HEK293 (cell line): ENCODE results near the gene KHDRBS2.
A peak's percentile ranks its signal among the peaks of the same experiment; 100 is the strongest.

Experiments
- CTCF ChIA-PET: fragments of 350-600 bp; formaldehyde crosslinking; extraction: SDS; loops from one replicate; lab custom pipeline; 2021; ENCODE audit warnings: antibody characterized with exemption; lab: Yijun Ruan, JAX
- POLR2A ChIA-PET: fragments of 300-600 bp; formaldehyde crosslinking; extraction: SDS; loops from one replicate; lab custom pipeline; 2020; ENCODE audit warnings: antibody characterized with exemption, inconsistent platforms; lab: Yijun Ruan, JAX
- H3K27ac ChIP-seq: fragments of 200-500 bp; sonication (Bioruptor generic); 2 replicates; pipeline ENCODE4 v1.5.1; 2014; ENCODE audit warnings: low read depth, low read length, control low read depth, inconsistent platforms; ENCODE audit errors: extremely low read depth
- H3K36me3 ChIP-seq, 2 experiments: fragments of 200-500 bp in 1 of 2; sonication (Bioruptor generic) in 1 of 2; 1 replicate in 1 of 2; 2 replicates in 1 of 2; pipeline ENCODE4 v1.5.1; 2014 to 2017; ENCODE audit warnings: inconsistent platforms in 2 of 2, low read length in 2 of 2; ENCODE audit not compliant: control insufficient read depth in 2 of 2, insufficient read depth in 1 of 2
- H3K4me1 ChIP-seq: fragments of 200-500 bp; sonication (Bioruptor generic); 2 replicates; pipeline ENCODE4 v1.5.1; 2014; ENCODE audit warnings: mild to moderate bottlenecking, low read length, inconsistent platforms; ENCODE audit not compliant: control insufficient read depth, insufficient read depth
- H3K4me3 ChIP-seq: 2 replicates; pipeline ENCODE4 v1.5.1; 2011; ENCODE audit warnings: low read depth, mild to moderate bottlenecking, control low read depth, low read length, moderate library complexity
- H3K9me3 ChIP-seq: fragments of 200-500 bp; sonication (Bioruptor generic); 2 replicates; pipeline ENCODE4 v1.5.1; 2014; ENCODE audit warnings: low read depth, low read length, inconsistent platforms; ENCODE audit not compliant: control insufficient read depth, insufficient read depth
- GLIS2 ChIP-seq: fragments of 450-650 bp; formaldehyde crosslinking; IDR thresholded peaks from 2 replicates; pipeline ENCODE4 v1.5.1; 2016; ENCODE audit warnings: missing biosample characterization, missing genetic modification characterization
- HOXA7 ChIP-seq: sonication (generic); formaldehyde crosslinking; IDR thresholded peaks from 2 replicates; pipeline ENCODE4 v1.8.1; 2022; ENCODE audit warnings: missing genetic modification reagents, borderline replicate concordance
- KLF16 ChIP-seq: fragments of 450-650 bp; formaldehyde crosslinking; IDR thresholded peaks from 2 replicates; pipeline ENCODE4 v1.5.1; 2017; ENCODE audit warnings: missing biosample characterization, missing genetic modification characterization
- MYNN ChIP-seq: fragments of 450-650 bp; formaldehyde crosslinking; IDR thresholded peaks from 2 replicates; pipeline ENCODE4 v1.5.1; 2016; ENCODE audit warnings: missing biosample characterization, missing genetic modification characterization, borderline replicate concordance
- REPIN1 ChIP-seq: fragments of 450-650 bp; formaldehyde crosslinking; IDR thresholded peaks from 2 replicates; pipeline ENCODE4 v1.5.1; 2017; ENCODE audit warnings: missing biosample characterization, missing genetic modification characterization, low read depth
- ZFP69B ChIP-seq: fragments of 450-650 bp; formaldehyde crosslinking; IDR thresholded peaks from 2 replicates; pipeline ENCODE4 v1.5.1; 2016; ENCODE audit warnings: missing biosample characterization, missing genetic modification characterization
- ZNF157 ChIP-seq: fragments of 450-650 bp; formaldehyde crosslinking; IDR thresholded peaks from 2 replicates; pipeline ENCODE4 v1.5.1; 2016; ENCODE audit warnings: missing biosample characterization, missing genetic modification characterization
- ZNF16 ChIP-seq: fragments of 450-650 bp; formaldehyde crosslinking; IDR thresholded peaks from 2 replicates; pipeline ENCODE4 v1.5.1; 2016; ENCODE audit warnings: low read depth, missing biosample characterization, missing genetic modification characterization
- ZNF169 ChIP-seq: fragments of 450-650 bp; formaldehyde crosslinking; IDR thresholded peaks from 2 replicates; pipeline ENCODE4 v1.5.1; 2016; ENCODE audit warnings: missing biosample characterization, missing genetic modification characterization
- ZNF2 ChIP-seq: fragments of 450-650 bp; formaldehyde crosslinking; IDR thresholded peaks from 2 replicates; pipeline ENCODE4 v1.5.1; 2016; ENCODE audit warnings: missing biosample characterization, missing genetic modification characterization
- ZNF292 ChIP-seq: fragments of 450-650 bp; formaldehyde crosslinking; IDR thresholded peaks from 2 replicates; pipeline ENCODE4 v1.5.1; 2016; ENCODE audit warnings: low read depth, missing biosample characterization, missing genetic modification characterization, borderline replicate concordance
- ZNF423 ChIP-seq: fragments of 450-650 bp; formaldehyde crosslinking; IDR thresholded peaks from 2 replicates; pipeline ENCODE4 v1.5.1; 2016; ENCODE audit warnings: missing biosample characterization, missing genetic modification characterization
- ZNF521 ChIP-seq: fragments of 450-650 bp; formaldehyde crosslinking; IDR thresholded peaks from 2 replicates; pipeline ENCODE4 v1.5.1; 2017; ENCODE audit warnings: missing biosample characterization, mild to moderate bottlenecking, missing genetic modification characterization
- ZNF555 ChIP-seq: fragments of 450-650 bp; formaldehyde crosslinking; conservative IDR thresholded peaks from 2 replicates; pipeline ENCODE4 v1.5.1; 2017; ENCODE audit warnings: missing biosample characterization, mild to moderate bottlenecking, missing genetic modification characterization, inconsistent platforms
- ZNF596 ChIP-seq: fragments of 450-650 bp; IDR thresholded peaks from 2 replicates; pipeline ENCODE4 v1.5.0; 2018; ENCODE audit warnings: missing biosample characterization, mild to moderate bottlenecking, missing genetic modification characterization, moderate library complexity
- ZNF624 ChIP-seq: fragments of 450-650 bp; formaldehyde crosslinking; IDR thresholded peaks from 2 replicates; pipeline ENCODE4 v1.5.1; 2017; ENCODE audit warnings: missing biosample characterization, missing genetic modification characterization
- ZNF776 ChIP-seq: fragments of 450-650 bp; formaldehyde crosslinking; IDR thresholded peaks from 2 replicates; pipeline ENCODE4 v1.5.0; 2017; ENCODE audit warnings: missing biosample characterization, missing genetic modification characterization, borderline replicate concordance
- TF ChIP-seq, protein P1 (sequence below): fragments of 450-650 bp; formaldehyde crosslinking; IDR thresholded peaks from 2 replicates; pipeline ENCODE4; 2016; ENCODE audit warnings: missing biosample characterization, missing genetic modification characterization
- TF ChIP-seq, protein P2 (sequence below): fragments of 450-650 bp; formaldehyde crosslinking; IDR thresholded peaks from 2 replicates; pipeline ENCODE4 v1.5.1; 2016; ENCODE audit warnings: missing biosample characterization, missing genetic modification characterization, low read depth
- TF ChIP-seq, protein P3 (sequence below): fragments of 450-650 bp; formaldehyde crosslinking; IDR thresholded peaks from 2 replicates; pipeline ENCODE4 v1.5.0; 2017; ENCODE audit warnings: missing biosample characterization, missing genetic modification characterization, borderline replicate concordance
- TF ChIP-seq, protein P4 (sequence below): fragments of 450-650 bp; formaldehyde crosslinking; IDR thresholded peaks from 2 replicates; pipeline ENCODE4 v1.5.1; 2016; ENCODE audit warnings: missing biosample characterization, missing genetic modification characterization, borderline replicate concordance
- TF ChIP-seq, protein P5 (sequence below): fragments of 450-650 bp; formaldehyde crosslinking; IDR thresholded peaks from 2 replicates; pipeline ENCODE4 v1.5.1; 2016; ENCODE audit warnings: missing biosample characterization, missing genetic modification characterization

Gene KHDRBS2

DNA sequence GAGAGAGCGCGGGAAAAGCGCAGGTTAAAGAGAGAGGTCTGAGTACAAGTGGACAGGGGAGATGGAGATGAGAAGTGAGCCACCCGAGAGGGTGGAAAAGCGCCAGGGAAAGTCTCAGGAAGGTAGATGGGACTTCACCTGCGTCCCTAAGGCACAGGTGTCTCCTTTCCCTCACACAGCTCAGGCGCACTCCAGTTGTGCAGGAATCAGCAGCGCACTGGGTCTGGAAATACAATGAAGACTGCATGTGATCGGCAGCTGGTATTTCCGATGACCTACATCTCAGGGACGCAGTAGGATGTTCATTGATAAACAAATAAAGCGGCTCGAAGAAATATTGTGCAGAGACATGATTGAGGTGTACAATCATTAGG, 432 bp upstream of the KHDRBS2 start:
- CTCF ChIA-PET = interaction anchor here (0.6 kb wide), 1 partner anchor 22 kb away, joined by 4 read pairs; no protein-coding TSS in a partner anchor
- TF ChIP-seq REPIN1 (tag by site-specific recombination) = no peak
- TF ChIP-seq, protein P1, sequence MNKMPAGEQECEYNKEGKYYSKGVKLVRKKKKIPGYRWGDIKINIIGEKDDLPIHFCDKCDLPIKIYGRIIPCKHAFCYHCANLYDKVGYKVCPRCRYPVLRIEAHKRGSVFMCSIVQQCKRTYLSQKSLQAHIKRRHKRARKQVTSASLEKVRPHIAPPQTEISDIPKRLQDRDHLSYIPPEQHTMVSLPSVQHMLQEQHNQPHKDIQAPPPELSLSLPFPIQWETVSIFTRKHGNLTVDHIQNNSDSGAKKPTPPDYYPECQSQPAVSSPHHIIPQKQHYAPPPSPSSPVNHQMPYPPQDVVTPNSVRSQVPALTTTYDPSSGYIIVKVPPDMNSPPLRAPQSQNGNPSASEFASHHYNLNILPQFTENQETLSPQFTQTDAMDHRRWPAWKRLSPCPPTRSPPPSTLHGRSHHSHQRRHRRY = no peak
- TF ChIP-seq, protein P2, sequence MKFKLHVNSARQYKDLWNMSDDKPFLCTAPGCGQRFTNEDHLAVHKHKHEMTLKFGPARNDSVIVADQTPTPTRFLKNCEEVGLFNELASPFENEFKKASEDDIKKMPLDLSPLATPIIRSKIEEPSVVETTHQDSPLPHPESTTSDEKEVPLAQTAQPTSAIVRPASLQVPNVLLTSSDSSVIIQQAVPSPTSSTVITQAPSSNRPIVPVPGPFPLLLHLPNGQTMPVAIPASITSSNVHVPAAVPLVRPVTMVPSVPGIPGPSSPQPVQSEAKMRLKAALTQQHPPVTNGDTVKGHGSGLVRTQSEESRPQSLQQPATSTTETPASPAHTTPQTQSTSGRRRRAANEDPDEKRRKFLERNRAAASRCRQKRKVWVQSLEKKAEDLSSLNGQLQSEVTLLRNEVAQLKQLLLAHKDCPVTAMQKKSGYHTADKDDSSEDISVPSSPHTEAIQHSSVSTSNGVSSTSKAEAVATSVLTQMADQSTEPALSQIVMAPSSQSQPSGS = no peak
- no peak for TF ChIP-seq ZNF423 (tag by site-specific recombination)
- no peak for TF ChIP-seq ZNF157 (tag by site-specific recombination)
- no peak for TF ChIP-seq ZNF776 (tag by site-specific recombination)
- no peak for TF ChIP-seq GLIS2 (tag by site-specific recombination)
- no peak for TF ChIP-seq ZNF2 (tag by site-specific recombination)
- no peak for TF ChIP-seq ZNF16
- no peak overlapping the region for H3K27ac ChIP-seq
- H3K36me3 ChIP-seq = no peaks in the 10 kb centered on the region
- no peaks in the 10 kb centered on the region for H3K9me3 ChIP-seq
- H3K4me3 ChIP-seq = peak overlapping the region; percentile 32
- POLR2A ChIA-PET = no interaction called here
- H3K4me1 ChIP-seq = no peaks in the 10 kb centered on the region

DNA sequence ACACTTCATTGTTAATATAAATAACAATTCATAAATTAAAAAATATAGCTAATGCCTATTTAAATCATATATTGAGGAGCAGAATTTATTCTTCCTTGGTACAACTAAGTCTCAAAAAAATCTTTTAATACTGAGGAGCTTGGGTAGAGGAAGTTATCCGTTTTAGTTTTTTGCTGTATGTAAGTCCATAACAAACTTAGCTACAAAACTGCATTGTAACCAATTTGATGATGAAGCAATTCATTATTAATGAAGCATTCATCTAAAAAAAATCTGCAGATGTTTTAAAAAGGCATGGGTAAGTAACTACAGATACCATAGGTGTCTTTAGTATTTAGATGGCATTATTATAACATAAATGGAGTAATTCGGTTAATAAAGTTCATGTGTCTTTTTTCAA, 1.3 kb downstream of the KHDRBS2 start:
- Histone ChIP-seq H3K4me1 (no peaks in the 10 kb centered on the region), H3K4me3 (no peak overlapping the region), H3K27ac (no peak overlapping the region), H3K9me3 (no peaks in the 10 kb centered on the region), H3K36me3 (no peaks in the 10 kb centered on the region)
- POLR2A ChIA-PET = no interaction called here
- no peak for TF ChIP-seq ZFP69B
- TF ChIP-seq ZNF624 = no peak
- no peak for TF ChIP-seq ZNF555 (tag by site-specific recombination)
- TF ChIP-seq HOXA7 (CRISPR knock-in tag) = no peak
- TF ChIP-seq, protein P3, sequence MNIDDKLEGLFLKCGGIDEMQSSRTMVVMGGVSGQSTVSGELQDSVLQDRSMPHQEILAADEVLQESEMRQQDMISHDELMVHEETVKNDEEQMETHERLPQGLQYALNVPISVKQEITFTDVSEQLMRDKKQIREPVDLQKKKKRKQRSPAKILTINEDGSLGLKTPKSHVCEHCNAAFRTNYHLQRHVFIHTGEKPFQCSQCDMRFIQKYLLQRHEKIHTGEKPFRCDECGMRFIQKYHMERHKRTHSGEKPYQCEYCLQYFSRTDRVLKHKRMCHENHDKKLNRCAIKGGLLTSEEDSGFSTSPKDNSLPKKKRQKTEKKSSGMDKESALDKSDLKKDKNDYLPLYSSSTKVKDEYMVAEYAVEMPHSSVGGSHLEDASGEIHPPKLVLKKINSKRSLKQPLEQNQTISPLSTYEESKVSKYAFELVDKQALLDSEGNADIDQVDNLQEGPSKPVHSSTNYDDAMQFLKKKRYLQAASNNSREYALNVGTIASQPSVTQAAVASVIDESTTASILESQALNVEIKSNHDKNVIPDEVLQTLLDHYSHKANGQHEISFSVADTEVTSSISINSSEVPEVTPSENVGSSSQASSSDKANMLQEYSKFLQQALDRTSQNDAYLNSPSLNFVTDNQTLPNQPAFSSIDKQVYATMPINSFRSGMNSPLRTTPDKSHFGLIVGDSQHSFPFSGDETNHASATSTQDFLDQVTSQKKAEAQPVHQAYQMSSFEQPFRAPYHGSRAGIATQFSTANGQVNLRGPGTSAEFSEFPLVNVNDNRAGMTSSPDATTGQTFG (tag by site-specific recombination) = no peak
- no peak for TF ChIP-seq REPIN1 (tag by site-specific recombination)
- TF ChIP-seq ZNF292 (tag by site-specific recombination) = no peak
- no peak for TF ChIP-seq ZNF596 (tag by site-specific recombination)
- TF ChIP-seq, protein P4, sequence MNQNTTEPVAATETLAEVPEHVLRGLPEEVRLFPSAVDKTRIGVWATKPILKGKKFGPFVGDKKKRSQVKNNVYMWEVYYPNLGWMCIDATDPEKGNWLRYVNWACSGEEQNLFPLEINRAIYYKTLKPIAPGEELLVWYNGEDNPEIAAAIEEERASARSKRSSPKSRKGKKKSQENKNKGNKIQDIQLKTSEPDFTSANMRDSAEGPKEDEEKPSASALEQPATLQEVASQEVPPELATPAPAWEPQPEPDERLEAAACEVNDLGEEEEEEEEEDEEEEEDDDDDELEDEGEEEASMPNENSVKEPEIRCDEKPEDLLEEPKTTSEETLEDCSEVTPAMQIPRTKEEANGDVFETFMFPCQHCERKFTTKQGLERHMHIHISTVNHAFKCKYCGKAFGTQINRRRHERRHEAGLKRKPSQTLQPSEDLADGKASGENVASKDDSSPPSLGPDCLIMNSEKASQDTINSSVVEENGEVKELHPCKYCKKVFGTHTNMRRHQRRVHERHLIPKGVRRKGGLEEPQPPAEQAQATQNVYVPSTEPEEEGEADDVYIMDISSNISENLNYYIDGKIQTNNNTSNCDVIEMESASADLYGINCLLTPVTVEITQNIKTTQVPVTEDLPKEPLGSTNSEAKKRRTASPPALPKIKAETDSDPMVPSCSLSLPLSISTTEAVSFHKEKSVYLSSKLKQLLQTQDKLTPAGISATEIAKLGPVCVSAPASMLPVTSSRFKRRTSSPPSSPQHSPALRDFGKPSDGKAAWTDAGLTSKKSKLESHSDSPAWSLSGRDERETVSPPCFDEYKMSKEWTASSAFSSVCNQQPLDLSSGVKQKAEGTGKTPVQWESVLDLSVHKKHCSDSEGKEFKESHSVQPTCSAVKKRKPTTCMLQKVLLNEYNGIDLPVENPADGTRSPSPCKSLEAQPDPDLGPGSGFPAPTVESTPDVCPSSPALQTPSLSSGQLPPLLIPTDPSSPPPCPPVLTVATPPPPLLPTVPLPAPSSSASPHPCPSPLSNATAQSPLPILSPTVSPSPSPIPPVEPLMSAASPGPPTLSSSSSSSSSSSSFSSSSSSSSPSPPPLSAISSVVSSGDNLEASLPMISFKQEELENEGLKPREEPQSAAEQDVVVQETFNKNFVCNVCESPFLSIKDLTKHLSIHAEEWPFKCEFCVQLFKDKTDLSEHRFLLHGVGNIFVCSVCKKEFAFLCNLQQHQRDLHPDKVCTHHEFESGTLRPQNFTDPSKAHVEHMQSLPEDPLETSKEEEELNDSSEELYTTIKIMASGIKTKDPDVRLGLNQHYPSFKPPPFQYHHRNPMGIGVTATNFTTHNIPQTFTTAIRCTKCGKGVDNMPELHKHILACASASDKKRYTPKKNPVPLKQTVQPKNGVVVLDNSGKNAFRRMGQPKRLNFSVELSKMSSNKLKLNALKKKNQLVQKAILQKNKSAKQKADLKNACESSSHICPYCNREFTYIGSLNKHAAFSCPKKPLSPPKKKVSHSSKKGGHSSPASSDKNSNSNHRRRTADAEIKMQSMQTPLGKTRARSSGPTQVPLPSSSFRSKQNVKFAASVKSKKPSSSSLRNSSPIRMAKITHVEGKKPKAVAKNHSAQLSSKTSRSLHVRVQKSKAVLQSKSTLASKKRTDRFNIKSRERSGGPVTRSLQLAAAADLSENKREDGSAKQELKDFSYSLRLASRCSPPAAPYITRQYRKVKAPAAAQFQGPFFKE (tag by site-specific recombination) = no peak
- TF ChIP-seq, protein P5, sequence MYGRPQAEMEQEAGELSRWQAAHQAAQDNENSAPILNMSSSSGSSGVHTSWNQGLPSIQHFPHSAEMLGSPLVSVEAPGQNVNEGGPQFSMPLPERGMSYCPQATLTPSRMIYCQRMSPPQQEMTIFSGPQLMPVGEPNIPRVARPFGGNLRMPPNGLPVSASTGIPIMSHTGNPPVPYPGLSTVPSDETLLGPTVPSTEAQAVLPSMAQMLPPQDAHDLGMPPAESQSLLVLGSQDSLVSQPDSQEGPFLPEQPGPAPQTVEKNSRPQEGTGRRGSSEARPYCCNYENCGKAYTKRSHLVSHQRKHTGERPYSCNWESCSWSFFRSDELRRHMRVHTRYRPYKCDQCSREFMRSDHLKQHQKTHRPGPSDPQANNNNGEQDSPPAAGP = no peak
- no peak for TF ChIP-seq ZNF521 (tag by site-specific recombination)
- no peak for TF ChIP-seq ZNF169 (tag by site-specific recombination)
- TF ChIP-seq MYNN (tag by site-specific recombination) = no peak
- no peak for TF ChIP-seq KLF16 (tag by site-specific recombination)
- CTCF ChIA-PET = interaction anchor here (0.6 to 1.8 kb wide), 15 partner anchors 8 to 987 kb away, joined by 3 to 7 read pairs (median 4); no protein-coding TSS in a partner anchor
